Melanocyte of skin (primary cell): Measurements from ENCODE around the gene OST4. TPM values are rescaled to one million over a fixed set of nuclear protein-coding genes. Genes with fewer than 3 reads are reported as not detected.

ENCODE experiments used
- total RNA-seq, 2 donors: library from RNA; depleted of rRNA; stranded (reverse); fragments of >200 nt; gene quantifications; 2 replicates each; pipeline ENCODE4 v1.2.3, GENCODE V29; 2012

OST4 gene
- total RNA-seq: 100 to 1,000 TPM; 137 to 193 TPM

DNA sequence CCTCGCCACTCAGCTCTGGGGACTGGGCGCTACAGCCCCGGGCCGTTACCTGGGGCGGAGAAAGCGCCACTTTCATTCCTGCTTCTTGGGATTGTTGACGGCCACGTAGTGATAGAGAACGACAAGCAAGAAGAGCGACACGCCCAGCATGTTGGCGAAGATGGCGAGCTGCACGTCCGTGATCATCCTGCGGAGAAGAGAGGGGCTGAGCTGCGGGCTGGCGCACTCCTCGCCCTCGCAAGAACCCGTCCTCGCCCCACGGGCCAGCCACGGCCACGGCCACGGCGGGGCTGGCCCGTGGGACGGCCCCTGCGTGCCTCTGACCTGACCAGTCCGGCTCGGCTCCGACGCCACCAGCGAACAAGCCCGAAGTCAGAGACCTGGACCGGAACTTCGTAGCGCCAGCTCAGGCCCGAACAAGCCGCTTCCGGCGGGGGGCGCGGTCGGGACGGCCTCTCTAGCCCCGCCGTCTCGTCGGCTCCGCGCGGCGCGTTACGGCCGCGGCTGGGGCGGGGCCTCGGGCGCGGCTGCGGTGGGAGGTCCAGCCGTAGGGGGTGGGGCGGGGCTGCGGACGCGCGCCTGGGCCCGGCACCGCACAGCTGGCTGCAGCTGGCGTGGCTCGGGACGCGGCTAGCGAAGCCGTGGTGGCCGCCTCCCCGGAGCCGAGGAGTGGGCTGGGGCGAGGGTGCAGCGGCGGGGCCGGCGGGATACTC, at the start of gene OST4:
Gene OST4 (minus strand): TSS at position 378 of the 713 bp plus-strand sequence.

DNA sequence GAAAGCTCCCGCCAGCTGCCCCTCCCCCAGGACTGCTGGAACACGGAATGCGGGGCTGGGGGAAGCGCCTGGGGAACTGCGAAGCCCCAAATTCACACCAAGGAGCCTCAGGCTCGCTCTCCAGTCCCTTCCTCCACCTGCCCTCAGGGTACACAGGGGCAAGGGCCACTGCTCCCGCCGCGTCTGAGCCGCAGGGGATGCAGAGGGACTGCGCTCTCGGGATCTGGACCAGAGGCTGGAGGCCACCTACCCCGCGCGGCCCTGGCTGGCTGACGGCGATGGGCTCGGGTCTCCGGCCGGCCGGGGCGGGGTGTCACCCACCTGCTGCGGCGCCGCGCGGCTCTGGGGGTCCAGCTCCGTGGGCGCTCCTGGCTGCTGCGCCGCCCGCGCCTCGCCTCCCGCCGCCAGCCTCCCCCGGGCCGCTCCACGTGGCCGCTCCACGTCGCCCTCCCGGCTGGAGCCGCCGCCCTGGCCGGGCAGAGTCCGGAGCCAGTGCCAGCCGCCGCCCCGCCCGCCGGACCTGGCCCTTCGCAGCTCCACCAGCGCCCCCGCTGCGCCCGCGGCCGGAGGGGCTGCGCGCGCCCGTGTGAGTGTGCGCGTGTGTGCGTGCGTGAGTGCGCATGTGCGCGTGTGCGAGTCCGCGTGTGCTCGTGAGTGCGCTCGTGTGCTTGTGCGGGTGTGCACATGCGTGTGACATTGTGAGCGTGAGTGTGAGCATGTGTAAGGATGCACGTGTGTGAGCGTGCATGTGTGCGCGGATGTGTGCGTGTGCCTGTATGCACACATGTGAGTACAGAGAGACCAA, 47.3 kb upstream of the OST4 start, which contains the start of gene CGREF1:
Gene CGREF1 (minus strand): TSS at position 604 of the 805 bp plus-strand sequence. CDS start 14,762 bp downstream, outside the sequence.

DNA sequence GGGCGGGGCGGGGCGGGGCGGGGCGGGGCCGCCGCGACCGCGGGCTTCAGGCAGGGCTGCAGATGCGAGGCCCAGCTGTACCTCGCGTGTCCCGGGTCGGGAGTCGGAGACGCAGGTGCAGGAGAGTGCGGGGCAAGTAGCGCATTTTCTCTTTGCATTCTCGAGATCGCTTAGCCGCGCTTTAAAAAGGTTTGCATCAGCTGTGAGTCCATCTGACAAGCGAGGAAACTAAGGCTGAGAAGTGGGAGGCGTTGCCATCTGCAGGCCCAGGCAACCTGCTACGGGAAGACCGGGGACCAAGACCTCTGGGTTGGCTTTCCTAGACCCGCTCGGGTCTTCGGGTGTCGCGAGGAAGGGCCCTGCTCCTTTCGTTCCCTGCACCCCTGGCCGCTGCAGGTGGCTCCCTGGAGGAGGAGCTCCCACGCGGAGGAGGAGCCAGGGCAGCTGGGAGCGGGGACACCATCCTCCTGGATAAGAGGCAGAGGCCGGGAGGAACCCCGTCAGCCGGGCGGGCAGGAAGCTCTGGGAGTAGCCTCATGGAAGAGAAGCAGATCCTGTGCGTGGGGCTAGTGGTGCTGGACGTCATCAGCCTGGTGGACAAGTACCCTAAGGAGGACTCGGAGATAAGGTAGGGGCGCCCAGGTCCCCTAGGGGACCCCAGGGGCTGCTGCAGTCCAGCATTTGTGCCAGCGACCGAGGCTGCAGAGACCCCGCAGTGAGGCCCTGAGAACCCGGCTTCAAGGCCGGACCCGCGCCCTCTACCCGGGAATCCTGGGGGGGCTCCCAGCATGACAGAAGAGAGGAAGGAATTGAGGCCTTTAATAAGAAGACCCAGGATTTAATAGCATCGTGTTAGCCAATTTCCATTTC, 15.5 kb upstream of the OST4 start, which contains the start of gene KHK:
Gene KHK (plus strand): TSS at position 49 of the 870 bp plus-strand sequence. CDS start 488 bp downstream, at position 537.

DNA sequence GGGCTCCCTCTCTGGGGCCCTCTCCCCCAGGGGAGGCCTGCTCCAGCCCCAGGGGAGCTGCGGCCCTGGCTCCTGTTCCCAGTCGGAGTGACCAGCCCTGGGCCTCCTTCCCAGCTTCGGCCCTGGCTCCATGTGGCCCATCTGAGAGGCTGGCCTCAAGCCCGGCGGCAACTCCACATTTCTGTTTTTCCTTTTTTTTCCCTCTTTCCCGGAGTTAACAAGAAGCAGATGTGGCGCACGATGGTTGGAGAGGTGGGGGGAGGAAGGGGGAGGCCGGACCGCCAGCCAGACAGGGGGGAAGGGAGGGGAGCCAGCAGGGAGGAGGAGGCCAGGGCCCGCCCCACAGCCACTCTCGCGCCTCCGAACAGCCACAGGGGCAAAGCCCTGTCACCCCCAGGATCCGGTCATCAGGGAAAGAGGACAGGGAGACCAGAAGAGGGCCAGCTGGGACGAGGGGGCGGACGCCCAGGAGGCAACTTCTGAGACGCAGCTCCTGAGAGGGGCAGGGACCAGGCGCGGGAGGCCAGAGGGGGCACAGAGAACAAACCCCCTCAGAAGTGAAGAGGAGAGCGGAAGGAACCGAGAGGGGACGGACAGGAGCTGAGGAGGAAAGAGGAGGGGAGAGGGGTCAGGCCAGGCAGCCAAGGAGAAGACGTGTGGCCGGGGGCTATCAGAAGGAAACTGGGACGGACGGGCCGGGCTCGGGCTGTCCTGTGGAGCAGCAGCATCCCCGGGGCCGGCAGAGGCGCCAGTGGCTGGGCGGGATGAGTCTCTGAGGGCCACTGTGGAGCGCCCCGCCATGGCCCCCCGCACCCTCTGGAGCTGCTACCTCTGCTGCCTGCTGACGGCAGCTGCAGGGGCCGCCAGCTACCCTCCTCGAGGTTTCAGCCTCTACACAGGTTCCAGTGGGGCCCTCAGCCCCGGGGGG, 7.1 kb upstream of the OST4 start, which contains the start of gene EMILIN1:
Gene EMILIN1 (plus strand): TSS at position 349 of the 928 bp plus-strand sequence. CDS start 451 bp downstream, at position 800.

DNA sequence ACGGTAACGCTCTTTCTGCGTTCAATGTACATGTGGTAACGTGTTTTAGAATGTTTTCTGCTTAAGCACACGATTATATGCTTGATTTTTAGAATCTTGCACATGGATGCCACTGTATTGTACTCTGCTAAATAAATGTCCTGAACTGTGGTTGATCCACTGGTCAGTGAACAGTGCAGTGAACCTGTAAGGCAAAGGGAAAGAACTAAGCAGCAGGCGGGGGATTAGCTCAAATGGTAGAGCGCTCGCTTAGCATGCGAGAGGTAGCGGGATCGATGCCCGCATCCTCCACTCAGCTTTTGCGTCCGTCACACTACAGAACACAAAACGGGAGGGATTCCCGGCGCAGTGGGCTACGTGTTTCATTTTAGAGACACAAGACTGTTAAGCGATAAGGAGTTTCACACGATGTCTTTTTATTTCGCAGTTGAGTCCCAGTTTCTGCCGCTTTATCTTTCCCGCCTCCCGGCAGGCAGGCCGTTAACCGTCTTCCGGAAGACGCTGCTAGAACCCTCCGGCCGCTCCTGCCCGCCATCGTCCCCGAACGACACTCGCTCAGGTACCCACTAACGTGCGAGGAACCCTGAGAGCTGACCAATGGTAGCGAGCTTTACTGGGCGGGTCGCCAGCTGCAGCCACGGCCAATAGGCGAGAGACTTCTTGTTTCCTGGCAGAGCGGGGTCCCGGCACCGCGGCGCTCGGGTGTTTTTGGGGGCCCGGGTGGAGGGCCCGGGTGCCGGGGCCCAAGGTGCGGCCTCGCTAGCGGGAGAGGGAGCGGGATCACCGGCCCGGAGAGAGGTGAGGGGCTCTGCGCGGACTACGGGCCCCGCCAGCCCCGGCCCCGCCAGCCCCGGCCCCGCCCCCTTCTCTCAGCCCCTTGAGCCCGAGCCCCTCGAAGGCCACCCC, 20.2 kb downstream of the OST4 start, which contains the start of gene AGBL5:
Gene AGBL5 (plus strand): TSS at position 673 of the 906 bp plus-strand sequence. CDS start 1,291 bp downstream, outside the sequence.

DNA sequence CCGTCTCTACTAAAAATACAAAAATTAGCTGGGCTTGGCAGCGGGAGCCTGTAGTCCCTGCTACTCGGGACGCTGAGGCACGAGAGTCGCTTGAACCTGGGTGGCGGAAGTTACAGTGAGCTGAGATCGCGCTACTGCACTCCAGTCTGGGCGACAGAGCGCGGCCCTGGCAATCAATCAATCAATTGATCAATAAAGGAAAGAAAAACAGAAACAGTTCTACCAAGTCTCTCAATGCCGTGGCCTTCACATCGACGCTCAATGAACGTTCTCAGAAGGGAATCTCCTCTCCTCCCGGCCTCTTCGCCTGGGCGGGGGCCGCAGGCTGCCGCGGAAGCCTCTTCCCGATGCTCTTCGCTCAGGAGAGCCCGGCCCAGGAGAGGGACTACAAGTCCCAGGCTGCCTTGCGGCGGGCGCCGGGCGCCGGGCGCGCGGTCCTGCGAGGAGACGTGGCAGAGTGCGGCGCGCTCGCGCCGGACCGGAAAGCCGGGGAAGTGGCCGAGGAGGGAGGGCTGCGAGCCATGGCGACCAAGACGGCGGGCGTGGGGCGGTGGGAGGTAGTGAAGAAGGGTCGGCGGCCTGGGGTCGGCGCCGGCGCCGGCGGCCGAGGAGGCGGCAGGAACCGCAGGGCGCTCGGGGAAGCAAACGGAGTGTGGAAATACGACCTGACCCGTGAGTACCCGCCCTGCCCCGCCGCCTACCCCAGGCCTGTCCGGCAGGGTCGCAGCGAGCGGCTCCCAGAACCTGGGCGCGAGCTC, 38.8 kb downstream of the OST4 start, which contains the start of gene TMEM214:
Gene TMEM214 (plus strand): TSS at position 471 of the 758 bp plus-strand sequence. CDS start 51 bp downstream, at position 522.

Other genes with a start within 250 kb of the OST4 start
- gene DPYSL5, start 223.5 kb downstream of the OST4 start, total RNA-seq: not detected
- 1 to 10 TPM; 4.0 to 5.2 TPM for gene MAPRE3, start 101.0 kb downstream of the OST4 start, total RNA-seq
- gene TMEM214, start 38.7 kb downstream of the OST4 start, total RNA-seq: 10 to 100 TPM; 43.7 to 47.6 TPM
- gene AGBL5, start 20.0 kb downstream of the OST4 start, total RNA-seq: 10 to 100 TPM; 13.8 to 15.7 TPM
- 1 to 10 TPM; 4.8 to 8.0 TPM for gene EMILIN1, start 7.0 kb upstream of the OST4 start, total RNA-seq
- gene KHK, start 15.1 kb upstream of the OST4 start, total RNA-seq: 1 to 10 TPM; 2.8 to 3.7 TPM
- gene CGREF1, start 47.5 kb upstream of the OST4 start, total RNA-seq: 1 to 10 TPM; 4.7 to 6.2 TPM
- under 1 TPM in 1 of 2 donors, not detected in 1; under 0.01 TPM for gene ABHD1, start 52.2 kb upstream of the OST4 start, total RNA-seq
- gene PREB, start 63.0 kb upstream of the OST4 start, total RNA-seq: 10 to 100 TPM; 56.8 to 75.6 TPM
- gene PRR30, start 67.8 kb upstream of the OST4 start, total RNA-seq: not detected
- gene TCF23, start 77.3 kb upstream of the OST4 start, total RNA-seq: not detected
- gene ATRAID, start 140.4 kb upstream of the OST4 start, total RNA-seq: 100 to 1,000 TPM; 150 to 212 TPM
- gene SLC5A6, start 140.6 kb upstream of the OST4 start, total RNA-seq: 10 to 100 TPM; 35.8 to 87.9 TPM
- gene CAD, start 145.7 kb upstream of the OST4 start, total RNA-seq: 10 to 100 TPM; 23.7 to 41.3 TPM
- under 1 TPM in 1 of 2 donors, not detected in 1; 0.34 TPM for gene SLC30A3, start 191.4 kb upstream of the OST4 start, total RNA-seq
- gene DNAJC5G, start 203.8 kb upstream of the OST4 start, total RNA-seq: not detected
- gene TRIM54, start 210.8 kb upstream of the OST4 start, total RNA-seq: not detected
- 1 to 10 TPM in 1 of 2 donors, under 1 TPM in 1; 0.67 to 2.1 TPM for gene UCN, start 236.8 kb upstream of the OST4 start, total RNA-seq